OCI-LY1 (cell line): ENCODE results near the gene PKNOX2.

Source experiments
- H2AFZ ChIP-seq: fragments of 200-600 bp; sonication (generic), shearing (Covaris generic); 2 replicates; pipeline ENCODE4 v1.6.0; 2014; ENCODE audit warnings: antibody characterized with exemption, mild to moderate bottlenecking, low read length
- H3F3A ChIP-seq: fragments of 200-600 bp; sonication (generic), shearing (Covaris generic); 2 replicates; pipeline ENCODE4 v1.6.0; 2014; ENCODE audit warnings: mild to moderate bottlenecking, antibody characterized with exemption, low read length, moderate library complexity; ENCODE audit not compliant: insufficient read depth
- H3K27ac ChIP-seq: fragments of 200-600 bp; sonication (generic); 2 replicates; pipeline ENCODE4 v1.5.1; 2014; ENCODE audit warnings: low read length, mixed run types, mild to moderate bottlenecking, low read depth; ENCODE audit not compliant: poor library complexity, severe bottlenecking
- H3K27me3 ChIP-seq: fragments of 200-600 bp; sonication (generic); 2 replicates; pipeline ENCODE4 v1.6.0; 2014; ENCODE audit warnings: antibody characterized with exemption, mild to moderate bottlenecking, low read length, moderate library complexity; ENCODE audit not compliant: insufficient read depth
- H3K36me3 ChIP-seq: fragments of 200-600 bp; sonication (generic); 2 replicates; pipeline ENCODE4 v1.6.1; 2014; ENCODE audit warnings: mild to moderate bottlenecking, antibody characterized with exemption, low read length, moderate library complexity, mixed read lengths; ENCODE audit not compliant: insufficient read depth
- H3K4me1 ChIP-seq: fragments of 200-600 bp; sonication (generic); 2 replicates; pipeline ENCODE4 v1.5.1; 2014; ENCODE audit warnings: mild to moderate bottlenecking, low read length, moderate library complexity; ENCODE audit not compliant: insufficient read depth, severe bottlenecking
- H3K4me2 ChIP-seq: fragments of 200-600 bp; sonication (generic), shearing (Covaris generic); 2 replicates; pipeline ENCODE4 v1.6.1; 2014; ENCODE audit warnings: low read length
- H3K4me3 ChIP-seq: fragments of 200-600 bp; sonication (generic); 2 replicates; pipeline ENCODE4 v1.5.1; 2014; ENCODE audit warnings: low read length, low read depth, mild to moderate bottlenecking, mixed read lengths; ENCODE audit not compliant: poor library complexity, severe bottlenecking
- H3K79me2 ChIP-seq: fragments of 200-600 bp; shearing (Covaris generic); 2 replicates; pipeline ENCODE4 v1.6.1; 2016; ENCODE audit warnings: mixed run types, low read length, mixed read lengths; ENCODE audit not compliant: insufficient read depth
- H3K9ac ChIP-seq: fragments of 200-600 bp; sonication (generic), shearing (Covaris generic); 2 replicates; pipeline ENCODE4 v1.6.1; 2014; ENCODE audit warnings: mild to moderate bottlenecking, low read length, mixed read lengths
- H3K9me2 ChIP-seq: fragments of 200-600 bp; sonication (generic), shearing (Covaris generic); 2 replicates; pipeline ENCODE4 v1.6.1; 2014; ENCODE audit warnings: low read depth, mild to moderate bottlenecking, low read length, mixed read lengths
- H3K9me3 ChIP-seq: fragments of 200-600 bp; shearing (Covaris generic); 2 replicates; pipeline ENCODE4 v1.6.1; 2014; ENCODE audit warnings: low read length, mixed read lengths
- H4K20me1 ChIP-seq: fragments of 200-600 bp; sonication (generic), shearing (Covaris generic); 2 replicates; pipeline ENCODE4 v1.6.0; 2016; ENCODE audit warnings: mild to moderate bottlenecking, low read length; ENCODE audit not compliant: insufficient read depth
- EZH2 ChIP-seq: fragments of 200-600 bp; sonication (generic), shearing (Covaris generic); IDR thresholded peaks from 2 replicates; pipeline ENCODE4 v1.8.0; 2017; ENCODE audit warnings: borderline replicate concordance, mixed run types, mild to moderate bottlenecking, antibody characterized with exemption, low read length, moderate library complexity, mixed read lengths
- TF ChIP-seq, protein P1 (sequence below): fragments of 200-600 bp; sonication (generic), shearing (Covaris generic); IDR thresholded peaks from 2 replicates; pipeline ENCODE4 v1.5.1; 2017; ENCODE audit warnings: mild to moderate bottlenecking, antibody characterized with exemption, low read length, moderate library complexity, mixed read lengths

Gene PKNOX2

DNA sequence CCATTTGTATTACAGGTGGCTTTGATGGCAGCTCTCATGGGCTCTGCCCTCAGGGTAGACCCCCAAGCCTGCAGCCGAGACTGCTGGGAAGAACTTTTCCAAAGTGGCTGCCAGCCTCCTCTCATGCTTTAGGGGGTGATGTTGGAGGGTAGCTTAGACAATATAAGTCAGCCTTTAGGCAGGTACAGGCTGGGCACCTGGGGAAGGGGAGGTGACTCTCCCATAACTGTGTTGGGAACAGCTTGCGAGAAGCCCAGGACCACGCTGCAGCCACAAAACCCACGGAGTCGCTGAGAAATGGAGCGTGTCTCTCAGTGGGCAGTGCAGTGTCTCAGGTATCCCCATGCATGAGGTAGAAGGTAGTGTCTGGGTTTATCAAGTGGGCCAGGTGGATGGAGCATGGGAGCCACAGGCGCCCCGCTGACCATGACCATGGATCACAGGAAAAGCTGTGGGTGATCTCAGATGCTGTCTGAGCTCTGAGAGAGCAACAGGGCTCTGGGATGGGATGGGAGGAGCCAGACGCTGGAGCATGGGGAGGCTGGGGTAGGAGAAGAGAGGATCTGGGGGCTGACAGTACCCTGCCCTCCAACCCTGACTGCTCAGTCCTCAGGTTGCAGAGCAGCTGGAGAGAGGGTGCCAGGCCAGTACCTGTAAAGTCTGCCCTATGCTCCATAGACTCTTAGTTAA, 216.3 kb downstream of the PKNOX2 start:
- H3K36me3 ChIP-seq, result no peaks in the 10 kb centered on the region
- no peaks in the 10 kb centered on the region for H3K9me2 ChIP-seq
- H3K27ac ChIP-seq, result no peak overlapping the region
- no peak overlapping the region for H2AFZ ChIP-seq
- no peaks in the 10 kb centered on the region for H3K4me1 ChIP-seq
- no peak overlapping the region for H3K4me2 ChIP-seq
- H3K27me3 ChIP-seq, result no peaks in the 10 kb centered on the region
- H3K79me2 ChIP-seq, result no peaks in the 10 kb centered on the region
- no peaks in the 10 kb centered on the region for H3K9me3 ChIP-seq
- no peak overlapping the region for H3K4me3 ChIP-seq
- TF ChIP-seq, protein P1, sequence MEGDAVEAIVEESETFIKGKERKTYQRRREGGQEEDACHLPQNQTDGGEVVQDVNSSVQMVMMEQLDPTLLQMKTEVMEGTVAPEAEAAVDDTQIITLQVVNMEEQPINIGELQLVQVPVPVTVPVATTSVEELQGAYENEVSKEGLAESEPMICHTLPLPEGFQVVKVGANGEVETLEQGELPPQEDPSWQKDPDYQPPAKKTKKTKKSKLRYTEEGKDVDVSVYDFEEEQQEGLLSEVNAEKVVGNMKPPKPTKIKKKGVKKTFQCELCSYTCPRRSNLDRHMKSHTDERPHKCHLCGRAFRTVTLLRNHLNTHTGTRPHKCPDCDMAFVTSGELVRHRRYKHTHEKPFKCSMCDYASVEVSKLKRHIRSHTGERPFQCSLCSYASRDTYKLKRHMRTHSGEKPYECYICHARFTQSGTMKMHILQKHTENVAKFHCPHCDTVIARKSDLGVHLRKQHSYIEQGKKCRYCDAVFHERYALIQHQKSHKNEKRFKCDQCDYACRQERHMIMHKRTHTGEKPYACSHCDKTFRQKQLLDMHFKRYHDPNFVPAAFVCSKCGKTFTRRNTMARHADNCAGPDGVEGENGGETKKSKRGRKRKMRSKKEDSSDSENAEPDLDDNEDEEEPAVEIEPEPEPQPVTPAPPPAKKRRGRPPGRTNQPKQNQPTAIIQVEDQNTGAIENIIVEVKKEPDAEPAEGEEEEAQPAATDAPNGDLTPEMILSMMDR, result no peak
- no peak for TF ChIP-seq EZH2
- H3F3A ChIP-seq, result no peaks in the 10 kb centered on the region
- H3K9ac ChIP-seq, result no peak overlapping the region
- H4K20me1 ChIP-seq, result no peaks in the 10 kb centered on the region

DNA sequence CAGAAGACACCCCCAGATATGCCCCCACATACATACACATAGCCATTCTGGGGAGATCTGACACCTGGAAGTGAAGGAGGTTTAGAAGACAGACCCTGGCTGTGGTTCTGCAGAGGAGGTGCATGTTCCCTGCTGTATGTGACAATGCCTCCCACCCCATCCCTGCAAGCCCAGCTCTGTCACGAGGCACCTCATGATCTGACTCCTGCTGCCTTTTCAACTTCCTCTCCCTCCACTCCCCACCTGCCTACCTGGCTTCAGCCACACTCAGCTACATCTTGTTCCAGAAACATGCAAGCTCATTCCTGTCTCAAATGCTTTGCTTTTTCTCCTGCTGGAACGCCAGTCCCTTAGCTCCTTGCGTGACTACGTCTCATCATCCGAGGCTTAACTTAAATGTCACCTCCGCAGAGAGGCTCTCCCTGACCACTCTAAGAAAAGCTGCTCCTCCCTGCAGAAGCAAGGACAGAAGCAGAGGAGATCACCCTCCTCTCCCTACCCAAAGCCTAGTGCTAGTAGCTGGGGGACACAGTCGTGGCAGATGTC, 217.0 kb downstream of the PKNOX2 start:
- TF ChIP-seq, protein P1, result no peak
- TF ChIP-seq EZH2, result no peak
- no peaks in the 10 kb centered on the region for H3F3A ChIP-seq
- no peaks in the 10 kb centered on the region for H4K20me1 ChIP-seq
- H3K4me1 ChIP-seq, result no peaks in the 10 kb centered on the region
- no peak overlapping the region for H3K4me2 ChIP-seq
- no peaks in the 10 kb centered on the region for H3K36me3 ChIP-seq
- H2AFZ ChIP-seq, result no peak overlapping the region
- H3K9ac ChIP-seq, result no peak overlapping the region
- no peaks in the 10 kb centered on the region for H3K9me2 ChIP-seq
- H3K4me3 ChIP-seq, result no peak overlapping the region
- H3K79me2 ChIP-seq, result no peaks in the 10 kb centered on the region
- H3K9me3 ChIP-seq, result no peaks in the 10 kb centered on the region
- no peak overlapping the region for H3K27ac ChIP-seq
- no peaks in the 10 kb centered on the region for H3K27me3 ChIP-seq

DNA sequence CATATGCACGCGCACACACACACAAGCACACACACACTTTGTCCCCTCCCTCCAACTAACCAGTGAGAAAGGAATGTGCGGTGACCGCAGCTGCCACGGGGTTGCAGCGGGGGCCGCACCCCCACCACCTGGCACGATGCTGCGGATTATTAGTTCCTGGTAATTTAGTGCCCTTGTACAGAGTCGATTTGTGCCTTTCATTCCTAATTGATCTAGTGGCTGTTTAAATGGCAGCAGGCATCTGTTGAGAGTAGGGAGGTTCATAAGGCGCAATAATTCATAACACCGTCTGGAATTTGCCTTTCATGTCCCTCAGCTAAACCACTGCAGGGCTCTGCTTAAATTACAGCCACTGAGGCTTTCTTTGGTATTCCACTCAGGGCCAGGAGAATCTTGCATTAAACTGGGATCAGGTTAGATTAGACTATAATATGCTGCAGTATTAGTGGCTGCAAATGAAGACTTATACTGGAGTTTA, 217.8 kb downstream of the PKNOX2 start:
- TF ChIP-seq, protein P1, result no peak
- no peak for TF ChIP-seq EZH2
- Histone ChIP-seq H3K4me1 (no peaks in the 10 kb centered on the region), H3K9me2 (no peaks in the 10 kb centered on the region), H3K27me3 (no peaks in the 10 kb centered on the region), H3K36me3 (no peaks in the 10 kb centered on the region), H3K9me3 (no peaks in the 10 kb centered on the region), H3F3A (no peaks in the 10 kb centered on the region), H4K20me1 (no peaks in the 10 kb centered on the region), H3K79me2 (no peaks in the 10 kb centered on the region), H3K4me3 (no peak overlapping the region), H3K4me2 (no peak overlapping the region), H2AFZ (no peak overlapping the region), H3K9ac (no peak overlapping the region), H3K27ac (no peak overlapping the region)
